HG02610 (cell line): ENCODE data around the gene CARD10.

Source experiments
- ATAC-seq: cut with Tn5 transposase; IDR thresholded peaks from one replicate; pipeline ENCODE4 v1.9.1; 2021; ENCODE audit warnings: mild to moderate bottlenecking, moderate library complexity; ENCODE audit not compliant: unreplicated experiment

CARD10 gene

GRCh38 chr22:37507731-37508130 is 11.5 kb downstream of the CARD10 start:
- no peak for ATAC-seq

DNA sequence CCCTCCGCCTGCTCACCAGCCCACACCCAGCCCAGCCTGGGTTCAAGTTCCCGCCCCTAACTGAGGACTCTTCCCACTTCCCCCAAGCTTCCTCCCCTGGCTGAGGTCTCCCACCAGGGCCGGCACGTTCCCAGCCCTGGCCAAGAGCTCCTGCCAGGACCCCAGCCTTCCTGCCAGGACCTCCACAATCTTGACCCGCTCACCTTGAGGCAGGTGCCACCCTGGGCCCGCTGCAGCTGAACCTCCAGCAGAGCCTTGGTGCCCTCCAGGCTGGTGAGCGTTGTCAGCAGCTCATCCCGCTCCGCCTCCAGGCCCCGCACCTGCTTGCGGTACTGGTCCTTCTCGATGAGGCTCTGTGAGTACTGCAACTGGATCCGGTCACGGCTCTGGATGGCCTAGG is 13.2 kb downstream of the CARD10 start:
- ATAC-seq: no peak

DNA sequence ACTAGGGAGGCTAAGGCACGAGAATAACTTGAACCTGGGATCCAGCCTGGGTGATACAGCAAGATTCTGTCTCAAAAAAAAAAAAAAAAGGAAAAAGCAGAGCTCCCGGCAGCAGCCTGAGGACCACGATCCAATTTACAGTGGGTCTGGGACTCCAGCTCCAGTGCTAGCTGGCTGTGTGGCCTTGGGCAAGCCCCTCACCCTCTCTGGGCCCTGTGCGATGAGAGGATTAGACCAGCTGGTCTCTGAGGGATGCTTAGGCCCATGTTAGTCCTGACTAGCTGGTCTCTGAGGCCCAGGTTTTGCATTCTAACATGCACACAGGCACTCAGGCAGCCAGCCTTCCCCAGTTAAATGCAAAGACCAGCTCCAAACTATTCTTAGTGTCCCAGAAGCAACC is 13.7 kb downstream of the CARD10 start:
- no peak for ATAC-seq

GRCh38 chr22:37504964-37505363 is 14.3 kb downstream of the CARD10 start:
- no peak for ATAC-seq

DNA sequence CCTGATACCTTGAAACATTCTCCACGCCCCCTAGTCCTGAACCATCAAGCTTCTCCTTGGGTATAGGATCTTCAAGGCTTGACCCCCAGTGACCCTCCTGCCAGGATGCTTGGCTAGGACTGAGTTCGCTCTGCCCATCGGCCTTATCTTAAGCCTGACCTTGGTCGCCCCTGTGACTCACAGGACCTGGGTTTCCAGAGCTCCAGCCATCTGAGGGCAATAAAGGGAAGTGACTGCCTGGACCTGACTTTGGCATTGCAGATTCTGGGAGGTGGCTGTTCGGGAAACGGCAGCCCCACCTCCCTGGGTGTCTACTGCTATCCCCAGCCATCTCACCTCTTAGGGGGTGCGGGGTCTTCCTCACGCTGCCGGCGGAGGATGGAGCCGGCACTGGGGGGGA is 15.4 kb downstream of the CARD10 start:
- ATAC-seq: no peak

GRCh38 chr22:37503183-37503683 is 16.0 kb downstream of the CARD10 start:
- no peak for ATAC-seq

- no peak for ATAC-seq
Observed at GRCh38 chr22:37502342-37503182, 16.7 kb downstream of the CARD10 start.

DNA sequence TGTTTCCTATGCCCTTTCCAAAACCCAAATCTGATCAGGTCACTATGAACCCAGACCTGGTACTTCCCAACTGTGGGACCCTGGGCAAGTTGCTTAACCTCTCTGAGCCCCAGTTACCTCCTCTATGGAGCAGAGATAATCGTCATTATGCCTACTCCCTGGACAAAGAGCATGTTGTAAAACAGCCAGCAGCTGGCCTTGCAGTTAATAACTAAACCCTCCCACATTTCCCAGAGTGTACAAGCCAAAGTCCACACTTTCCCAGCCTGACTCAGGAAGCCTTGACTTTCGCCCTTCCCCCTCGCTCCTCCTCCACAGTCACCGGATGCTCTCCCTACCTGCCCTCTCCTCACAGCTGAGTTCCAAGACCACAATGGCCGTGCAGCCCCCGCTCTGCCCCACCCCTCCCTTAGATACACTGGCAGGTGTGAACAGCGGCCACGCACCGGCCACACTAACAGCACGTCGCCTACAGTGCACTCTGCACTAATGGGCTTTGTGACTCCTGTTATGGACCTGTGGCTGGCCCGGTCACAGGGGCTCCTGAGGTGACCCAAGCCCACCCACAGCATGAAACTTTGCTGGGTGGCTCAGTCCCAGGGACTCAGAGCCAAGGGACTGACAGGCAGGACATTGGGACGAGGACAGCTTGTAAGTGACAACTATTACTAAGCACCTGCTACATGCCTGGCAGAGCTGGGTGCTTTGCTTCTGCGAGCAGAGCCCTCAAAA is 17.4 kb downstream of the CARD10 start:
- ATAC-seq: no peak

DNA sequence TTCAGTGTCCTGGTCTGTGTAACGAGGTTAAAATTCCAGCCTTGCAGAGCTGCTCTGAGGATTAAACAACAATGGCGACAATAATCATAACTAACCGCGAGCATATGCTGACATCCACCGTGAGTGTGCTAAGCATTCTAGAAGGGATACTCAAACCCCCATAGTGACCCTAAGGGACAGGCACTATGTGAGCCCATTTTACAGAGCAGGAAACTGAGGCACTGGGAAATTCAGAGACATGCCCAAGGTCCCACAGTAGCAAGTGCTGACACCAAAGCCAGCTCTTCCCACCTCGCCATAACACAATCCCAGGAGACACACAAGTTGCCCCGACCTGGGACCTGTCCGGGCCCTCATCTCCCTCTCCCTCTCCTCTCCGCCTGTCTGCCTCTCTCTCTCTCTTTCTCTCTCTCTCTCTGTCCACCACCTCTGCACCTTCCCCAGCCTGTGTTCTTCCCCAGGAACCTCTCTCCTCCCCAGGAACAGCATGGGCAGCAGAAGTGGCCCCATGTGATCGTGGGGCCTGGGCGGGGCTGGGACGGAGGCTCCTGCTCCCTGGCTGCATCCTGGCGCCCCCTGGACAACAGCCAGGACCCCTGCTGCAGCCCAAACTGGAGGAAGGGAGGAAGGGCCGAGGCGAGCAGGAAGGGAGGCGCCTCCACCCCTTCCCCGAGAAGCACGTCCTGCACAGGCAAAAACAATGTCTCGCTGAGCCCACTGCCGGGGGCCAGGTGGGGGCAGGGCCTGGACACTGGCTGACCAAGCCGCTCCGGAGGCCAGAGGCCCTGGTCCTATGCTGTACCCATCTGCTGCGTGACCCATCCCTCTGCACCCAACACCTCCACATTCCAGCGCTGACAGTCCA is 18.2 kb downstream of the CARD10 start:
- ATAC-seq: no peak

DNA sequence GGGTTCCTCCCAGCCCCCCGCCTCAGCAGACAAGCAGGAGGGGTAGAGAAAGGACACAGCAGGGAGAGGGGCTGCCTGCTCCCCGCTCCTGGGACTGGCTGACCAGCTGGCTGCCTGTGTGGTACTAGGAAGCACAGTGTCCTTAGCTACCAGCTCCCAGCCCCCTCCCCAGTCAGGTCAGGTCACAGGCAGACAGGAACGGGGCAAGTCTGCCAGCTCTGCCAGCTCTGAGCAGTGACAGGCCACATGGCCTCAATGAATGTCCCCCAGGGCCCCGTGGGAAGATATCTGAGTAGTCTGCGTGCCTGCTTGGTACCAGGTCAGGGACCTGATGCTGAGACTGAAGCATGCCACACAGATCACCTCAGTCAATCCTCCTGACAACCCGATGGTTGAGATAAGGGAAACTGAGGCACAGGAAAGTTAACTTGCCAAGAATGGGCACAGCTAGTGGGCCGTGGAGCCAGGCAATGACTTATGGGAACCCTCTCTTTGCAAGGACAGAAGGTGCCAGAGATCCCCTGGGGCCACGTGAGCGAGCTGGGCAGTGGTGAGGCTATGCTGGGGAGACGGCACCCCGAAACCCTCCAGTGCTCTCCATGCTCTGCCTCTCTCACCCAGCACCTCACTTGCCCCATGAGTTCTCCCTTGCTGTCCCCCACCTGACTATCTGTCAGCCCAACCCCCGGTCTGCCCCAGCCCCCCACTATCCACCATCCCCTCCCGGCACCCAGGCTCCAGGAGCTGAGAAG is 19.2 kb downstream of the CARD10 start:
- no peak for ATAC-seq

GRCh38 chr22:37499027-37499707 is 20.0 kb downstream of the CARD10 start:
- no peak for ATAC-seq

DNA sequence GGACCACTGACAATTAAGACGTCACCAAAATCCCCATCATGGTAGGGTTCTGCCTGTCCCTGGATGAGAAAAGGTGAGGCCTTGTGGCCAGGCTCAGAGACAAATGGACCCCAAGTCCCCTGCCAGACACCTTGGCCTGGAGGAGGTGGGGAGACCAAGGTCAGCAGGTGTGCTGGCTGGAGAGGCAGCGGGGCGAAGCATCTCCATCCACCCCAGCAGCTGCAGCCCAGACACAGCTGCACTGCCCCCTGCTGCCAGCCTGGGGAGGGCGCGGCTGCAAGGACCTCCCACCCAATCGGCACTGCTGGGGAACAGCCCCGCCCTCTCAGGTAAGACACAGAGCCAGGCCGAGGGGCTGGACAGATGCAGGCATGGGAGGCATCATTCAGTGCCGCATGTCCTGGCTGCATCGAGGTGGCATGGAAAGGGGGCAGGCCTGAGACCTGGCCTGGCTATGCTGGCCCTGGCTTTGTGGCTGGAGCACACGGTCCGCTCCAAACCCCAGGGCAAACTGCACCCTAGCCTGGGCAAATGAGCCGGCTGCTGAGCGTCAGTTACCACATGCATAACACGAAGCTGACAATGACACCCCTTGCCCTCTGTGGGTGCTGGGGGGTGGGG is 20.8 kb downstream of the CARD10 start:
- ATAC-seq: peak; percentile 53

DNA sequence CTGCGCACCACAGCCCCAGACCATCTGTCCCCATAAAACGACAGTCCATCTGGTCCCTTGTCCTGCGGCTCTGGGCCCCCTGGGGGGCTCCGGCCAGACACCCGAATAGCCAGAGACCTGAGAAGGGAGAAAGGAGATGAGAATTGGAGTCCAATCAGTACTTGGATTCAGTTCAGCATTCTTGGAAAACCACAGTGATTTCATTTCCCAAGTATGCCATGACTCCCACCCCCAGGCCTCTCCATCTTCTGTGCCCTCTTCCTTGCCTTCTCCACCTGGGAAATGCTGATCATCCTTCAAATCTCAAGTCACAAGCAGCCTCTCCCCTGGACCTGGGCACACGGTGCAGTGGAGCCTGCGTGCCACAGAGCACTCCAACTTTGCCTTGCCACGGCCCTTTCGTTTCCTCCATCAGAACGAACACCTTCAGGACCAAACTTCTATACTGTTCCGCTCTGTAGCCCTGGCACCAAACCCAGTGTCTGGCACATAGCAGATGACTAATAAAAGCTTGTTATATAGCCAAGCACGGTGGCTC is 22.1 kb downstream of the CARD10 start:
- ATAC-seq: no peak

DNA sequence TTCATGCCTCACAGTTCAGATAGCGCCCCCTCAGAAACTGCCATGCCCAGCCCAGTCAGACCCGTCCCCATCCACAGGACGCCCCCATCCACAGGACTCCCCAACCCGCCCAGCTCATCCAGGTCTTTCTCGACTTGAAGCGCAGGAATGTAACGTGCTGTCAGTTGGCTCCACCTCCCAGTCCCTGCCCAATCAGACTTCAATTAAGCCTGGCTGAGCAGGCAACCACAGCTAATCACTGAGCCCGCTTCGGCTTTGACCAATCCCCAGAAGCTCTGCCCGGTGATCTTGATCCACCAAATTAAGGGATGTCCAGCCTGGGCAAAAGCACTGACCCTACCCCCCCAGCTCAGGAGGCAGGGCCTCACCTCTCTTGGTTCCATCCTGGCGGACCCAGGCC is 22.6 kb downstream of the CARD10 start:
- ATAC-seq: no peak

- ATAC-seq: no peak
Observed at GRCh38 chr22:37493979-37494378, 25.2 kb downstream of the CARD10 start.

DNA sequence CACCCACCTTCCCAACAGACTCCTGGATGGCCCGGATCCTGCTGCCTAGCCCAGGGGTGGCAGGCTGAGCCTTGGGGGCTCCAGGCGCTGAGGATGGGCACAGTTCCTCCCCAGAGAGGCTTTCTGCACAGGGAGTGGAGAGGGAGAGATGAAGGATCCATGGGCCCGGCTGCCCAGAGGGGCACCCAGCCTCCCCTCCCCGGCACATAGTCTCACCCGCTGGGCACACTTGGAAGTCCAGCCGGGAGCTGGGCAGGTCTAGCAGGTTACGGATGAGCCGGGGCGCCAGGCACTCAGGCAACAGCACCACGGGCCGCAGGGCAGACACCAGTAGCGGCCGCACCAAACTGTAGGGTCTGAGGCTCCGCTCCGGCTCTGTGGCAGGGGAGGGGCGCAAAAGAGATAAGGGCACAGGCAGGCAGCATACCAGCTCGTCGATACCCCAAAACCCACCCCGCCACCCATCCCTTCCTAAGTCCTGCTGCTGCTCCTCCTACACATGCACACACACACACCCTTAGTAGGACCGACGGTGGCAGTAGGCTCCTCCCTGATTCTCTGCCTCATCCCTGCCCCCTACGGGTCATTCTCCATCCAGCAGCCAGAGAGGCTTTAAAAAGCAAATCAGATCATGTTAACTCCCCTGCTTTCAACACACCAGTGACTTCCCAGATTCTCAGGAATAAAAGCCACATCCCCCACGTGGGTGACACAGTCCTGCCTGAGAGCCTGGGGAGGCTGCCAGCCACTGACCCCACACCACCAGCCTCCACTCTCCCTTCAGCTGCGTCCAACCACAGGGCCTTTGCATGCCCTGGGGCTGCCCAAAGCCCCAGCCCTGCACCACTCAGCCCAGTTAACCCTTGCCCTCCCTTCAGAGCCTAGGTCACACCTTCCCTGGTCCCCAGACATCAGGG is 26.5 kb downstream of the CARD10 start:
- no peak for ATAC-seq

- ATAC-seq: no peak
Observed at GRCh38 chr22:37491559-37492427, 27.4 kb downstream of the CARD10 start.
